Body of pancreas (tissue), 4 donors: Measurements from ENCODE around the gene PTBP1. TPM values are rescaled to one million over a fixed set of nuclear protein-coding genes. Genes with fewer than 3 reads are reported as not detected.
"Not testable (repeated sequence)": the region's sequence is repeated elsewhere in the genome, so short reads cannot be mapped to it uniquely, and the experiment has no call there.

Source experiments
- ATAC-seq: fragments of 150-250 bp; one replicate; pipeline ENCODE4 v1.9.1; 2016
- DNase-seq, 4 donors: peaks; one replicate each; pipeline ENCODE4 v3.0.0-alpha.2; 2019
- H3K27ac ChIP-seq, 4 donors: fragments of 200-600 bp; sonication (generic); 1 replicate in 3 of 4; 2 replicates in 1 of 4; pipeline versions ENCODE4 v1.5.1 to v1.6.1; 2016 to 2019; ENCODE audit warnings: mild to moderate bottlenecking in 1 of 4, mixed read lengths in 1 of 4, moderate library complexity in 1 of 4
- H3K27me3 ChIP-seq, 2 donors: fragments of 200-600 bp; sonication (generic); one replicate each; pipeline ENCODE4 v1.6.0; 2016; ENCODE audit warnings: mild to moderate bottlenecking in 1 of 2
- H3K36me3 ChIP-seq, 2 donors: fragments of 200-600 bp; sonication (generic); replicated peaks in 1 of 2; 2 replicates each; pipeline ENCODE4 v1.5.1; 2016; ENCODE audit warnings: low read depth in 2 of 2; ENCODE audit not compliant: insufficient read depth in 1 of 2
- H3K4me1 ChIP-seq: fragments of 200-600 bp; sonication (generic); one replicate; pipeline ENCODE4 v1.6.0; 2016
- H3K4me3 ChIP-seq, 2 donors: fragments of 200-600 bp; sonication (generic); 1 replicate in 1 of 2; 2 replicates in 1 of 2; pipeline ENCODE4 v1.5.1; 2016 to 2019
- H3K9me3 ChIP-seq, 3 donors: fragments of 200-600 bp; sonication (generic); 1 replicate in 2 of 3; 2 replicates in 1 of 3; pipeline ENCODE4 v1.5.1; 2016
- CTCF ChIP-seq, 7 experiments: fragments of 450-650 bp in 4 of 7; fragments of 200-600 bp in 3 of 7; sonication (generic) in 3 of 7; IDR thresholded peaks; one replicate each; pipeline ENCODE4 v1.5.1; 2016 to 2019; ENCODE audit warnings: antibody characterized with exemption in 7 of 7
- POLR2A ChIP-seq, 3 donors: fragments of 450-650 bp; IDR thresholded peaks; one replicate each; pipeline ENCODE4 v1.6.1; 2016; ENCODE audit warnings: antibody characterized with exemption in 3 of 3, mild to moderate bottlenecking in 2 of 3
- WGBS, 2 donors: methylation state at CpG; one replicate each; pipeline ENCODE4 v1.1.5; 2017; 5-methylcytosine and 5-hydroxymethylcytosine counted together
- intact Hi-C: fragments of 100-400 bp; cut with DNase I; formaldehyde crosslinking; loops from one replicate; pipeline ENCODE4 v1.15.1; 2023
- total RNA-seq, 2 donors: library from RNA; depleted of rRNA; stranded (reverse); fragments of >200 nt; gene quantifications; one replicate each; pipeline ENCODE4 v1.1.0, GENCODE V29; 2016

Gene PTBP1
- total RNA-seq, 2 donors from 2014 or later, result 78.9 to 100 TPM

- intact Hi-C loops, result no loop called here
- peaks cover 0 to 6% of the 10 kb centered on the region in 2 donors for H3K27me3 ChIP-seq
- TF ChIP-seq CTCF (IDR thresholded peaks at IDR 0.05) (no peak), POLR2A (IDR thresholded peaks at IDR 0.05) (peak in 2 of 3 donors; percentile 39 to 51)
- peaks cover 12% of the 10 kb centered on the region for H3K4me1 ChIP-seq
- peak overlapping the region; percentile 33 to 88 (median 72) for H3K27ac ChIP-seq
- H3K4me3 ChIP-seq, result no peak overlapping the region
- peak; percentile 95 for ATAC-seq
- no peaks in the 10 kb centered on the region for H3K9me3 ChIP-seq
- no peaks in the 10 kb centered on the region for H3K36me3 ChIP-seq
- 15% methylated on average over 27 of the region's 28 CpGs; no CpG with 5 or more reads in 1 of the 2 donors for WGBS, 2 donors
- DNase-seq, result peak; percentile 89 to 93 (median 91)
These were observed 53.1 kb downstream of the PTBP1 start for GRCh38 chr19:850221-850978.

- Histone ChIP-seq H3K27me3 (peaks cover 0 to 6% of the 10 kb centered on the region in 2 donors), H3K36me3 (no peaks in the 10 kb centered on the region), H3K9me3 (no peaks in the 10 kb centered on the region), H3K4me3 (no peak overlapping the region), H3K27ac (peak overlapping the region; percentile 33 to 88 (median 72)), H3K4me1 (peaks cover 12% of the 10 kb centered on the region)
- ATAC-seq (peak; percentile 3), DNase-seq (no peak)
- TF ChIP-seq CTCF (IDR thresholded peaks at IDR 0.05) (no peak), POLR2A (IDR thresholded peaks at IDR 0.05) (peak in 1 of 3 donors; percentile 15)
- intact Hi-C loops, result no loop called here
- 34 to 67% methylated on average over 1 to 13 of the region's 13 CpGs for WGBS, 2 donors
These were observed 53.7 kb downstream of the PTBP1 start for GRCh38 chr19:850979-851335.

- H3K27ac ChIP-seq, result peak within 1 kb of the TSS in 2 of 4 donors; percentile 75 to 88
- no peaks in the 10 kb centered on the region for H3K9me3 ChIP-seq
- H3K36me3 ChIP-seq, result no peaks in the 10 kb centered on the region
- no peak for DNase-seq
- no peak within 1 kb of the TSS for H3K4me3 ChIP-seq
- TF ChIP-seq CTCF (IDR thresholded peaks at IDR 0.05) (no peak), POLR2A (IDR thresholded peaks at IDR 0.05) (no peak)
- intact Hi-C loops, result no loop called here
- 55 to 81% methylated on average over 8 to 49 of the region's 55 CpGs for WGBS, 2 donors
- H3K4me1 ChIP-seq, result peaks cover 12% of the 10 kb centered on the region
- ATAC-seq, result no peak
- peaks cover 0 to 6% of the 10 kb centered on the region in 2 donors for H3K27me3 ChIP-seq
These were observed 55.1 kb downstream of the PTBP1 start, which contains the start of gene ELANE for GRCh38 chr19:852136-853013. Gene ELANE (plus strand): TSS chr19:852303. CDS start chr19:852329, 26 bp downstream.

GRCh38 chr19:853014-853585, 55.8 kb downstream of the PTBP1 start:
- Histone ChIP-seq H3K27ac (no peak overlapping the region), H3K4me1 (peaks cover 12% of the 10 kb centered on the region), H3K4me3 (no peak overlapping the region), H3K27me3 (peaks cover 0 to 5% of the 10 kb centered on the region in 2 donors), H3K36me3 (no peaks in the 10 kb centered on the region), H3K9me3 (no peaks in the 10 kb centered on the region)
- WGBS, 2 donors, result 24 to 60% methylated on average over 10 to 53 of the region's 67 CpGs
- ATAC-seq, result no peak
- no peak for DNase-seq
- intact Hi-C loops, result no loop called here
- TF ChIP-seq CTCF (IDR thresholded peaks at IDR 0.05), result no peak
- TF ChIP-seq POLR2A (IDR thresholded peaks at IDR 0.05), result no peak

GRCh38 chr19:853614-854220, 56.5 kb downstream of the PTBP1 start:
- H3K27me3 ChIP-seq, H3K36me3 ChIP-seq, DNase-seq, H3K9me3 ChIP-seq, intact Hi-C loops, ATAC-seq, H3K27ac ChIP-seq, H3K4me3 ChIP-seq: not testable (repeated sequence)
- 80 to 81% methylated on average over 7 to 10 of the region's 17 CpGs for WGBS, 2 donors
- H3K4me1 ChIP-seq, result peaks cover 12% of the 10 kb centered on the region
